Vagina (tissue), 2 donors: Measurements from ENCODE around the gene PFKL. TPM values are rescaled to one million over a fixed set of nuclear protein-coding genes. Genes with fewer than 3 reads are reported as not detected.

Source experiments
- DNase-seq, 2 donors: peaks; one replicate each; pipeline ENCODE4 v3.0.0-alpha.2; 2017; ENCODE audit errors: extremely low spot score in 2 of 2
- H3K27ac ChIP-seq: fragments of 200-600 bp; sonication (generic); one replicate; pipeline ENCODE4 v1.5.1; 2019
- H3K27me3 ChIP-seq: fragments of 200-600 bp; sonication (generic); one replicate; pipeline ENCODE4 v1.5.1; 2019
- H3K36me3 ChIP-seq, 2 donors: fragments of 200-600 bp; sonication (generic); one replicate each; pipeline ENCODE4 v1.5.1; 2017 to 2019
- H3K4me1 ChIP-seq: fragments of 200-600 bp; sonication (generic); one replicate; pipeline ENCODE4 v1.5.1; 2019
- H3K4me3 ChIP-seq, 2 donors: fragments of 200-600 bp; sonication (generic); 1 replicate in 1 of 2; 2 replicates in 1 of 2; pipeline ENCODE4 v1.5.1; 2016 to 2019
- H3K9me3 ChIP-seq: fragments of 200-600 bp; sonication (generic); one replicate; pipeline ENCODE4 v1.5.1; 2019
- CTCF ChIP-seq, 3 experiments: fragments of 450-650 bp in 2 of 3; fragments of 200-600 bp in 1 of 3; sonication (generic) in 1 of 3; IDR thresholded peaks; one replicate each; pipeline ENCODE4 v1.5.1; 2017 to 2019; ENCODE audit warnings: antibody characterized with exemption in 3 of 3, mild to moderate bottlenecking in 2 of 3, moderate library complexity in 2 of 3
- POLR2A ChIP-seq, 2 donors: fragments of 450-650 bp; IDR thresholded peaks; one replicate each; pipeline ENCODE4 v1.6.1; 2017; ENCODE audit warnings: antibody characterized with exemption in 2 of 2, mild to moderate bottlenecking in 2 of 2, moderate library complexity in 2 of 2
- POLR2AphosphoS5 ChIP-seq, 2 donors: sonication (generic); formaldehyde crosslinking; IDR thresholded peaks; one replicate each; pipeline ENCODE4 v1.9.0; 2017; ENCODE audit warnings: antibody characterized with exemption in 2 of 2, mild to moderate bottlenecking in 2 of 2, low read depth in 1 of 2; ENCODE audit not compliant: insufficient read depth in 1 of 2
- intact Hi-C: fragments of 100-400 bp; cut with DNase I; formaldehyde crosslinking; loops from one replicate; pipeline ENCODE4 v1.15.1; 2023
- total RNA-seq: library from RNA; depleted of rRNA; stranded (reverse); fragments of >200 nt; gene quantifications from one replicate; pipeline ENCODE4 v1.2.3, GENCODE V29; 2016

The PFKL gene
- total RNA-seq, 1 donor from 2014 or later = 79.1 TPM

GRCh38 chr21:44293551-44294231, 6.2 kb upstream of the PFKL start:
- TF ChIP-seq POLR2A (IDR thresholded peaks at IDR 0.05) (no peak), CTCF (IDR thresholded peaks at IDR 0.05) (no peak), POLR2AphosphoS5 (IDR thresholded peaks at IDR 0.05; ENCODE audit: insufficient read depth in 1 of 2, low read depth in 1 of 2) (no peak)
- Histone ChIP-seq H3K4me1 (peaks cover 35% of the 10 kb centered on the region), H3K4me3 (no peak overlapping the region), H3K27ac (no peak overlapping the region), H3K27me3 (no peaks in the 10 kb centered on the region), H3K9me3 (no peaks in the 10 kb centered on the region), H3K36me3 (no peaks in the 10 kb centered on the region)
- intact Hi-C loops = no loop called here
- DNase-seq = no peak

- no peak for DNase-seq
- H3K9me3 ChIP-seq = no peaks in the 10 kb centered on the region
- intact Hi-C loops = no loop called here
- no peak overlapping the region for H3K4me3 ChIP-seq
- H3K27ac ChIP-seq = peak overlapping the region; percentile 40
- H3K27me3 ChIP-seq = no peaks in the 10 kb centered on the region
- H3K4me1 ChIP-seq = peaks cover 40% of the 10 kb centered on the region
- TF ChIP-seq POLR2A (IDR thresholded peaks at IDR 0.05) (no peak), CTCF (IDR thresholded peaks at IDR 0.05) (no peak), POLR2AphosphoS5 (IDR thresholded peaks at IDR 0.05; ENCODE audit: insufficient read depth in 1 of 2, low read depth in 1 of 2) (peak in 1 of 2 donors; percentile 39)
- no peaks in the 10 kb centered on the region for H3K36me3 ChIP-seq
These were observed 5.3 kb upstream of the PFKL start for GRCh38 chr21:44294391-44295162.

GRCh38 chr21:44295163-44295573, 4.7 kb upstream of the PFKL start:
- DNase-seq = no peak
- Histone ChIP-seq H3K36me3 (no peaks in the 10 kb centered on the region), H3K4me1 (peaks cover 41% of the 10 kb centered on the region), H3K27me3 (no peaks in the 10 kb centered on the region), H3K9me3 (no peaks in the 10 kb centered on the region), H3K4me3 (no peak overlapping the region), H3K27ac (no peak overlapping the region)
- intact Hi-C loops = no loop called here
- TF ChIP-seq POLR2A (IDR thresholded peaks at IDR 0.05) (no peak), CTCF (IDR thresholded peaks at IDR 0.05) (no peak), POLR2AphosphoS5 (IDR thresholded peaks at IDR 0.05; ENCODE audit: insufficient read depth in 1 of 2, low read depth in 1 of 2) (no peak)

- TF ChIP-seq POLR2A (IDR thresholded peaks at IDR 0.05) (no peak), CTCF (IDR thresholded peaks at IDR 0.05) (no peak)
- Histone ChIP-seq H3K4me1 (peaks cover 43% of the 10 kb centered on the region), H3K36me3 (no peaks in the 10 kb centered on the region), H3K9me3 (no peaks in the 10 kb centered on the region), H3K27ac (no peak overlapping the region), H3K4me3 (no peak overlapping the region), H3K27me3 (no peaks in the 10 kb centered on the region)
- no peak for DNase-seq
- intact Hi-C loops = no loop called here
These were observed 4.2 kb upstream of the PFKL start for GRCh38 chr21:44295646-44296045.

GRCh38 chr21:44296103-44296519, 3.7 kb upstream of the PFKL start:
- no peak for TF ChIP-seq CTCF (IDR thresholded peaks at IDR 0.05)
- no peak for TF ChIP-seq POLR2A (IDR thresholded peaks at IDR 0.05)
- TF ChIP-seq POLR2AphosphoS5 (IDR thresholded peaks at IDR 0.05; ENCODE audit: insufficient read depth in 1 of 2, low read depth in 1 of 2) = no peak
- H3K9me3 ChIP-seq = no peaks in the 10 kb centered on the region
- no peak overlapping the region for H3K27ac ChIP-seq
- H3K4me3 ChIP-seq = no peak overlapping the region
- no peak for DNase-seq
- H3K36me3 ChIP-seq = no peaks in the 10 kb centered on the region
- no peaks in the 10 kb centered on the region for H3K27me3 ChIP-seq
- H3K4me1 ChIP-seq = peaks cover 48% of the 10 kb centered on the region
- intact Hi-C loops = no loop called here
